Prostate gland (tissue), 2 donors: ENCODE measurements around the gene ACY1. TPM values are rescaled to one million over a fixed set of nuclear protein-coding genes. Genes with fewer than 3 reads are reported as not detected.

Experiments
- DNase-seq: peaks from one replicate; pipeline ENCODE4 v3.0.0-alpha.2; 2019; ENCODE audit warnings: low spot score
- H3K27ac ChIP-seq, 2 donors: fragments of 200-600 bp; sonication (generic); 2 replicates each; pipeline ENCODE4 v1.5.1; 2017 to 2019
- H3K27me3 ChIP-seq: fragments of 200-600 bp; sonication (generic); replicated peaks from 2 replicates; pipeline ENCODE4 v1.5.1; 2019; ENCODE audit not compliant: insufficient read depth
- H3K36me3 ChIP-seq, 2 donors: fragments of 200-600 bp; sonication (generic); 1 replicate in 1 of 2; 2 replicates in 1 of 2; pipeline versions ENCODE4 v1.5.1 to v1.8.1; 2017 to 2019
- H3K4me1 ChIP-seq: fragments of 200-600 bp; sonication (generic); replicated peaks from 2 replicates; pipeline ENCODE4 v1.5.1; 2019
- H3K4me3 ChIP-seq, 2 donors: fragments of 200-600 bp; sonication (generic); 2 replicates each; pipeline ENCODE4 v1.5.1; 2017 to 2019
- H3K9me3 ChIP-seq: fragments of 200-600 bp; sonication (generic); 2 replicates; pipeline ENCODE4 v1.5.1; 2017
- POLR2A ChIP-seq: fragments of 450-650 bp; IDR thresholded peaks from one replicate; pipeline ENCODE4 v1.6.1; 2016; ENCODE audit warnings: antibody characterized with exemption, mild to moderate bottlenecking
- POLR2AphosphoS5 ChIP-seq: sonication (generic); formaldehyde crosslinking; IDR thresholded peaks from one replicate; pipeline ENCODE4 v1.6.1; 2017; ENCODE audit warnings: antibody characterized with exemption
- WGBS: methylation state at CpG from one replicate; pipeline ENCODE4 v1.1.5; 2018; 5-methylcytosine and 5-hydroxymethylcytosine counted together
- intact Hi-C: fragments of 100-400 bp; cut with DNase I; formaldehyde crosslinking; loops from one replicate; pipeline ENCODE4 v1.14.2; 2022
- total RNA-seq, 2 donors: library from RNA; depleted of rRNA; stranded (reverse); fragments of >200 nt; gene quantifications; one replicate each; pipeline ENCODE4 v1.1.0, GENCODE V29; 2016
- TF ChIP-seq, protein P1 (sequence below), 4 experiments: fragments of 200-600 bp in 2 of 4; fragments of 450-650 bp in 2 of 4; sonication (generic) in 2 of 4; IDR thresholded peaks; 1 replicate in 3 of 4; 2 replicates in 1 of 4; pipeline ENCODE4 v1.5.1; 2016 to 2019; ENCODE audit warnings: antibody characterized with exemption in 4 of 4, mild to moderate bottlenecking in 2 of 4, moderate library complexity in 2 of 4

The ACY1 gene
- total RNA-seq, 2 donors from 2014 or later: 42.1 to 82.6 TPM

DNA sequence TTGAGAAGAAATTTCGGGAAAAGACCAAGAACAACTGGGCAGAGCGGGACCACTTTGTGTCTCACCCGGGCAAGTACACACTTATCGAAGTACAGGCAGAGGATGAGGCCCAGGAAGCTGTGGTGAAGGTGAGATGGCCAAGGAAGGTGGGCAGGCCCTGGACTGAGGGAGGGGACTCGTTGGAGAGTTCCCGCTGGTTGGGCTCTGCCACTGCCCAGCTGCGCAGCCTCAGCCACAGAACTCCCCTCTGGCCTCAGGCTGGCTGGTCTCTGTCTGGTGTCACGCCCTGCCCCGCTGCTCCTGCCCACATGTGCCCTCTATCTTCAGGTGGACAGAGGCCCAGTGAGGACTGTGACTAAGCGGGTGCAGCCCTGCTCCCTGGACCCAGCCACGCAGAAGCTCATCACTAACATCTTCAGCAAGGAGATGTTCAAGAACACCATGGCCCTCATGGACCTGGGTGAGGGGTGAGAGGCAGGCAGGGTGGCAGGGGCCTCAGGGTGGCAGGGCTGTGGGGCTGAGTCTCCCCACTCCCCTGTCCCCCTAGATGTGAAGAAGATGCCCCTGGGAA, 38.8 kb upstream of the ACY1 start:
- H3K9me3 ChIP-seq: no peaks in the 10 kb centered on the region
- no peak overlapping the region for H3K4me3 ChIP-seq
- intact Hi-C loops: loop anchor here (5.0 kb wide), 2 partner anchors 113 to 208 kb away; partner anchors contain the start of genes DUSP7 and POC1A
- TF ChIP-seq POLR2A (no peak), POLR2AphosphoS5 (no peak)
- H3K27ac ChIP-seq: no peak overlapping the region
- DNase-seq: no peak
- H3K36me3 ChIP-seq: no peaks in the 10 kb centered on the region
- no peaks in the 10 kb centered on the region for H3K27me3 ChIP-seq
- WGBS: 86% methylated on average over 11 of the region's 11 CpGs
- H3K4me1 ChIP-seq: peaks cover 9% of the 10 kb centered on the region

DNA sequence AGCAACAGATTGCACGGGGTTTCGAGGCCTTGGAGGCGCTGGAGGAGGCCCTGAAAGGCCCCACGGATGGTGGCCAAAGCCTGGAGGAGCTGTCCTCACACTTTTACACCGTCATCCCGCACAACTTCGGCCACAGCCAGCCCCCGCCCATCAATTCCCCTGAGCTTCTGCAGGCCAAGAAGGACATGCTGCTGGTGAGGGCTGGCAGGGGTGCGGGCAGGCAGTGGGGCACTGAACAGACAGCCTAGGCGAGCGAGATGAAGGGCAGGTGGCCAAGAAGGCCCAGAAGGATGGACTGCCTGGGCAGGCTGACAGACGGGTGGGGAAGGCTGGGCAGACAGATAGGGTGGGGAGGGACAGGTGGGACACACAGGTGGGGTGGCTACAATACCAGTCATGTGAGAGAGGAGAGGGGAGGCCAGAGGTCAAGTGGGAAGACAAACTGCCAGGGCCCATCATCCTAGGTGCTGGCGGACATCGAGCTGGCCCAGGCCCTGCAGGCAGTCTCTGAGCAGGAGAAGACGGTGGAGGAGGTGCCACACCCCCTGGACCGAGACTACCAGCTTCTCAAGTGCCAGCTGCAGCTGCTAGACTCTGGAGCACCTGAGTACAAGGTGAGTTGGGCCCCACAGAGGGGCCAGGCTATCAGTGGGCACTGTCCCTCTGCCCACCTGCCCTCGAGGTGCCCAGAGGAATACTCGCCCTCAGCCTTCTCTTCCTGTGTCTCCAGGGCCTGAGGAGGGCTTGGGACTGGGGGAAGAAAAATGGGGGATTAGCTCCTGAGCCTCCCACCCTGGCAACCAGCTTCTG, 38.1 kb upstream of the ACY1 start:
- 91% methylated on average over 18 of the region's 18 CpGs for WGBS
- Histone ChIP-seq H3K27ac (no peak overlapping the region), H3K9me3 (no peaks in the 10 kb centered on the region), H3K4me3 (no peak overlapping the region), H3K27me3 (no peaks in the 10 kb centered on the region), H3K36me3 (no peaks in the 10 kb centered on the region), H3K4me1 (peaks cover 9% of the 10 kb centered on the region)
- DNase-seq: no peak
- intact Hi-C loops: no loop called here
- TF ChIP-seq POLR2A (no peak), POLR2AphosphoS5 (no peak)
- TF ChIP-seq, protein P1, sequence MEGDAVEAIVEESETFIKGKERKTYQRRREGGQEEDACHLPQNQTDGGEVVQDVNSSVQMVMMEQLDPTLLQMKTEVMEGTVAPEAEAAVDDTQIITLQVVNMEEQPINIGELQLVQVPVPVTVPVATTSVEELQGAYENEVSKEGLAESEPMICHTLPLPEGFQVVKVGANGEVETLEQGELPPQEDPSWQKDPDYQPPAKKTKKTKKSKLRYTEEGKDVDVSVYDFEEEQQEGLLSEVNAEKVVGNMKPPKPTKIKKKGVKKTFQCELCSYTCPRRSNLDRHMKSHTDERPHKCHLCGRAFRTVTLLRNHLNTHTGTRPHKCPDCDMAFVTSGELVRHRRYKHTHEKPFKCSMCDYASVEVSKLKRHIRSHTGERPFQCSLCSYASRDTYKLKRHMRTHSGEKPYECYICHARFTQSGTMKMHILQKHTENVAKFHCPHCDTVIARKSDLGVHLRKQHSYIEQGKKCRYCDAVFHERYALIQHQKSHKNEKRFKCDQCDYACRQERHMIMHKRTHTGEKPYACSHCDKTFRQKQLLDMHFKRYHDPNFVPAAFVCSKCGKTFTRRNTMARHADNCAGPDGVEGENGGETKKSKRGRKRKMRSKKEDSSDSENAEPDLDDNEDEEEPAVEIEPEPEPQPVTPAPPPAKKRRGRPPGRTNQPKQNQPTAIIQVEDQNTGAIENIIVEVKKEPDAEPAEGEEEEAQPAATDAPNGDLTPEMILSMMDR (IDR thresholded peaks at IDR 0.05): no peak

DNA sequence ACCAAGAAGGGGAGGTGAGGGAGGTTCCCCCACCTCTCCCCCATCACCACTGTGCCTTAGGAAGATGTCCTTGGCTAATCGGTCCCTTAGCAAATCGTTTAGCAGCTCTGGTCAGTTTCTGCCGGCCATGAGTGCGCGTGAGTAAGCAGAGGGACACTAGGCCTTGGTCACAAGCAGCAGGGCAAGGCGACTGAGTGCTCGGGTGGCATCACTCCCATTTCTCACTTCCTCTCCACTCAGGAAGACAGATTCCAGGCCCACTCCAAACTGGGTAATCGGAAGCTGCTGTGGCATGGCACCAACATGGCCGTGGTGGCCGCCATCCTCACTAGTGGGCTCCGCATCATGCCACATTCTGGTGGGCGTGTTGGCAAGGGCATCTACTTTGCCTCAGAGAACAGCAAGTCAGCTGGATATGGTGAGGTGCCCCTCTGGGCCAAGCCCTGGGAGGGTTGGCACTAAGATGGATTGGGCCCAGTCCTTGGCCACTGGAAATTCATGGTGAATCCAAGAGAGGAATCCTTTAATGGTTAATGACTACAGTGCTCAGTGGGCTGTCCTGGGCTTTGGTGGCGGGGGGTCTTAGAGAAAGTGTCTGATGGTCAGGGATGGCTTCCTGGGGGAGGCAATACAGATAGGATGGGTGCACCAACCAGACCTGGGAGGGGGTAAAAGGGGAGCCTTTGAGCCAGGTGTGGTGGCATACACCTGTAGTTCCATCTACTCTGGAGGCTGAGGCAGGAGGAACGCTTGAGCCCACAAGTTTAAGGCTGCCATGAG, 37.2 kb upstream of the ACY1 start:
- no peak for DNase-seq
- intact Hi-C loops: no loop called here
- no peaks in the 10 kb centered on the region for H3K27me3 ChIP-seq
- H3K27ac ChIP-seq: no peak overlapping the region
- 97% methylated on average over 14 of the region's 14 CpGs for WGBS
- no peaks in the 10 kb centered on the region for H3K36me3 ChIP-seq
- TF ChIP-seq, protein P1 (IDR thresholded peaks at IDR 0.05): no peak
- no peak for TF ChIP-seq POLR2A
- no peak for TF ChIP-seq POLR2AphosphoS5
- H3K4me1 ChIP-seq: peaks cover under 1% of the 10 kb centered on the region
- H3K4me3 ChIP-seq: no peak overlapping the region
- H3K9me3 ChIP-seq: no peaks in the 10 kb centered on the region

DNA sequence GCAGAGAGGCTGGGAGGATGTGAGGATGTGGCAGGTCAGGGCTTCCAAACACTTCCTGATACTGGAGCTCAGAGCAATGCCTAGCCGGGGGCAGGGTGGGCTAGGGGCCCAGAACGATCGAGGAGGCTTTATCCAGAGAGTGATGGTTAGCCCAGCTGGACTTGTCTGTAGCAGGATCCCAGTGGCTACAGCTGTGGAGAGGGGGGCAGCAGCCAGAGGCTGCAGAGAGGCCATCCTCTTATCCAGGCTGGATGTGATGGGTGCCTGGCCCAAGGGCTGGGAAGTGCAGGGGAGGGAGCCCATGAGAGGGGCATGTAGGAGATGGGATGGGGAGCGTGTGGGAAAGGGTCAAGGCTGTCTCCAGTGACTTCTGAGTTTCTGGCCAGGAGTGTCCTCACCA, 36.5 kb upstream of the ACY1 start:
- Histone ChIP-seq H3K27me3 (no peaks in the 10 kb centered on the region), H3K4me3 (no peak overlapping the region), H3K9me3 (no peaks in the 10 kb centered on the region), H3K4me1 (no peaks in the 10 kb centered on the region), H3K36me3 (no peaks in the 10 kb centered on the region), H3K27ac (no peak overlapping the region)
- 85% methylated on average over 4 of the region's 4 CpGs for WGBS
- TF ChIP-seq POLR2AphosphoS5: no peak
- TF ChIP-seq POLR2A: no peak
- TF ChIP-seq, protein P1 (IDR thresholded peaks at IDR 0.05): no peak
- no peak for DNase-seq
- intact Hi-C loops: no loop called here

DNA sequence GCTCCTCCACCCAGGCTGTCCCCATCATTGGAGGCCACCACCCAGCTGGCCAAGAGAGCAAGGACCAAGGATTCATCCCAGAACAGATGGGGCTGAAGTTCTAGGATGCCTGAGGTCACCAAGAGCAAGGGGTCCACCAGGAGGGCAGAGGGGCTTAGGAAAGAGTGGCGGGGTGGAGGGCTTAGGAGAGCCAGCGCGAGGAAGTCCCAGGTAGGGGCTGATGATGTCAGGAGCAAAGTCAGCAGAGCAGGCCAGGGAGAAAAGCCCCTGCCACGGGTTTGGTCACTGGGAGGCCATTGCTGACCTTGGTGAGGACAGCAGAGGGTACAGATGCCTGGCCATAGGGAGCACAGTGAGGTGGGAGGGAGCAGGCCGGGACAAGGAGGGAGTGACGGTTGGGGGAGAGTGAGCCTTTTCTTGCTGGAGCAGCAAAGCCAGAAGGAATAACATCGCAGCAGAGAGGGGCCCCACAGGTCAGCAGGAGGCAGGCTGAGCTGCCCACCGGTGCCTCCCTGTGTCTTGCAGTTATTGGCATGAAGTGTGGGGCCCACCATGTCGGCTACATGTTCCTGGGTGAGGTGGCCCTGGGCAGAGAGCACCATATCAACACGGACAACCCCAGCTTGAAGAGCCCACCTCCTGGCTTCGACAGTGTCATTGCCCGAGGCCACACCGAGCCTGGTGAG, 36.0 kb upstream of the ACY1 start:
- H3K4me3 ChIP-seq: no peak overlapping the region
- H3K36me3 ChIP-seq: no peaks in the 10 kb centered on the region
- no peaks in the 10 kb centered on the region for H3K27me3 ChIP-seq
- DNase-seq: no peak
- H3K9me3 ChIP-seq: no peaks in the 10 kb centered on the region
- no peaks in the 10 kb centered on the region for H3K4me1 ChIP-seq
- WGBS: 74% methylated on average over 13 of the region's 13 CpGs
- TF ChIP-seq, protein P1 (IDR thresholded peaks at IDR 0.05): no peak
- no peak for TF ChIP-seq POLR2A
- TF ChIP-seq POLR2AphosphoS5: no peak
- H3K27ac ChIP-seq: no peak overlapping the region
- intact Hi-C loops: no loop called here
